Breast epithelium (tissue), 4 donors: ENCODE data around the gene ATP2C2. TPM values are rescaled to one million over a fixed set of nuclear protein-coding genes. Genes with fewer than 3 reads are reported as not detected.
A peak's percentile ranks its signal among the peaks of the same experiment; 100 is the strongest.

Source experiments
- DNase-seq, 2 donors: peaks; one replicate each; pipeline ENCODE4 v3.0.0-alpha.2; 2019; ENCODE audit warnings: low spot score in 2 of 2
- H3K27ac ChIP-seq, 2 donors: fragments of 200-600 bp; sonication (generic) in 1 of 2; one replicate each; pipeline ENCODE4 v1.5.1; 2016 to 2019; ENCODE audit warnings: mild to moderate bottlenecking in 1 of 2
- H3K27me3 ChIP-seq, 2 donors: fragments of 200-600 bp; sonication (generic) in 1 of 2; one replicate each; pipeline versions ENCODE4 v1.5.1 to v1.6.0; 2017 to 2019; ENCODE audit warnings: control low read depth in 1 of 2, mild to moderate bottlenecking in 1 of 2
- H3K36me3 ChIP-seq: fragments of 200-600 bp; one replicate; pipeline ENCODE4 v1.5.1; 2019
- H3K4me1 ChIP-seq, 2 donors: fragments of 200-600 bp; sonication (generic); one replicate each; pipeline ENCODE4 v1.5.1; 2016 to 2019; ENCODE audit warnings: control low read depth in 1 of 2
- H3K4me3 ChIP-seq, 3 donors: fragments of 200-600 bp; sonication (generic); 1 replicate in 2 of 3; 2 replicates in 1 of 3; pipeline ENCODE4 v1.5.1; 2016 to 2019; ENCODE audit warnings: mild to moderate bottlenecking in 3 of 3, moderate library complexity in 2 of 3
- H3K9me3 ChIP-seq, 2 donors: fragments of 200-600 bp; sonication (generic) in 1 of 2; one replicate each; pipeline ENCODE4 v1.5.1; 2016 to 2019; ENCODE audit warnings: control low read depth in 1 of 2
- POLR2A ChIP-seq: fragments of 450-650 bp; IDR thresholded peaks from one replicate; pipeline ENCODE4 v1.6.1; 2016; ENCODE audit warnings: antibody characterized with exemption, mild to moderate bottlenecking, moderate library complexity
- POLR2AphosphoS5 ChIP-seq, 3 donors: sonication (generic); formaldehyde crosslinking; IDR thresholded peaks; one replicate each; pipeline ENCODE4 v1.6.1; 2017; ENCODE audit warnings: antibody characterized with exemption in 3 of 3
- intact Hi-C: fragments of 100-400 bp; cut with DNase I; formaldehyde crosslinking; loops from one replicate; pipeline ENCODE4 v1.15.1; 2023; ENCODE audit warnings: low total_unique reads
- total RNA-seq, 3 donors: library from RNA; depleted of rRNA; stranded (reverse); fragments of >200 nt; gene quantifications; one replicate each; pipeline ENCODE4 v1.1.0, GENCODE V29; 2016
- TF ChIP-seq, protein P1 (sequence below), 3 donors: fragments of 450-650 bp; IDR thresholded peaks; one replicate each; pipeline ENCODE4 v1.5.1; 2016 to 2017; ENCODE audit warnings: antibody characterized with exemption in 3 of 3, mild to moderate bottlenecking in 3 of 3, moderate library complexity in 3 of 3

Gene ATP2C2
- total RNA-seq, 3 donors from 2014 or later, result 6.0 to 28.5 TPM; not detected in 1

DNA sequence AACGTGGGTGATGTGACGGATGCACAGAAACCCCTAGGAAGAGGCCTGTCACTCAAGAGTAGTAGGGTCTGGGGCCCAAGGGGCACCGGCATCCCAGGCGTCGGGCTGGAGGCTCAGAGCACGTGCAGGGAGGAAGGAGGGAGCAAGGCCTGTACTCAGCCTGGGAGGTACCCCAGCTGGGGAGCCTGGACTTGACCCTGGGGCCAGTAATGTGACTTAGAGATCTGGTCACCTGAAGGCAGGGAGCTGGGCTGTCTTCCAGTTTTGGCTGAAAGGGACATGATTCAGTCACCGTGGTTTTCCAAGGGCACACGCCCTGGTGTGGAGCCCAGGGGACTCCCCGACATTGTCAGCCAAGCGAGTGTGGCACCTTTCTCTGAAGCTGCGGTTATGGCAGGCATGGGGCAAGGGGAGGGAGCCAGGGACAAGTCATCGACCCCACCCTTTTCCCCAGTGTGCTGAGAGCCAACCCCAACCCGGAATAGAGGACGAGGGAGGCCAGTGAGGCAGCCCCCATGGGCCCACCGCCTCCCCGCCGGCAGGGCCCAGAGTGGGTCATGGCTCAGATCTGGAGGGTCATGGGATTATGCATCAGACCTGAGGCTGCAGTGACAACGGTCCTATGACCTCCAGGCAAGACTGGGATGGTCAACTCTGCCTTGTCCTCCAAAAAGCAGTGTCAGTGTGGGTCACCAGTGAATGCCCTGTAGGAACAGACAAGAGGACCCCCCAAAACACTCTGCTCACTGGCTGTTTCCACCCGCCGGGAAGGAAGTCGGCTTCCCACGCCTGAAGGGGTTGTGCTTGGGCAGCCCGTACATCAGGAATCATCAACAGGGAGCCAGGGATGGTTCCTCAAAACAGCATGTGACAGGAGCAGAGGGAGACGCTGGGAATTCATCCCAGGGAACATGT lies 94.2 kb downstream of the ATP2C2 start:
- Histone ChIP-seq H3K9me3 (peaks cover 0 to 11% of the 10 kb centered on the region in 2 donors), H3K4me1 (no peaks in the 10 kb centered on the region), H3K27ac (no peak overlapping the region), H3K27me3 (no peaks in the 10 kb centered on the region), H3K36me3 (no peaks in the 10 kb centered on the region), H3K4me3 (no peak overlapping the region)
- peak in 1 of 2 donors; percentile 52 for DNase-seq
- TF ChIP-seq, protein P1, sequence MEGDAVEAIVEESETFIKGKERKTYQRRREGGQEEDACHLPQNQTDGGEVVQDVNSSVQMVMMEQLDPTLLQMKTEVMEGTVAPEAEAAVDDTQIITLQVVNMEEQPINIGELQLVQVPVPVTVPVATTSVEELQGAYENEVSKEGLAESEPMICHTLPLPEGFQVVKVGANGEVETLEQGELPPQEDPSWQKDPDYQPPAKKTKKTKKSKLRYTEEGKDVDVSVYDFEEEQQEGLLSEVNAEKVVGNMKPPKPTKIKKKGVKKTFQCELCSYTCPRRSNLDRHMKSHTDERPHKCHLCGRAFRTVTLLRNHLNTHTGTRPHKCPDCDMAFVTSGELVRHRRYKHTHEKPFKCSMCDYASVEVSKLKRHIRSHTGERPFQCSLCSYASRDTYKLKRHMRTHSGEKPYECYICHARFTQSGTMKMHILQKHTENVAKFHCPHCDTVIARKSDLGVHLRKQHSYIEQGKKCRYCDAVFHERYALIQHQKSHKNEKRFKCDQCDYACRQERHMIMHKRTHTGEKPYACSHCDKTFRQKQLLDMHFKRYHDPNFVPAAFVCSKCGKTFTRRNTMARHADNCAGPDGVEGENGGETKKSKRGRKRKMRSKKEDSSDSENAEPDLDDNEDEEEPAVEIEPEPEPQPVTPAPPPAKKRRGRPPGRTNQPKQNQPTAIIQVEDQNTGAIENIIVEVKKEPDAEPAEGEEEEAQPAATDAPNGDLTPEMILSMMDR (IDR thresholded peaks at IDR 0.05), result no peak
- TF ChIP-seq POLR2AphosphoS5 (IDR thresholded peaks at IDR 0.05) (no peak), POLR2A (no peak)
- intact Hi-C loops, result no loop called here

DNA sequence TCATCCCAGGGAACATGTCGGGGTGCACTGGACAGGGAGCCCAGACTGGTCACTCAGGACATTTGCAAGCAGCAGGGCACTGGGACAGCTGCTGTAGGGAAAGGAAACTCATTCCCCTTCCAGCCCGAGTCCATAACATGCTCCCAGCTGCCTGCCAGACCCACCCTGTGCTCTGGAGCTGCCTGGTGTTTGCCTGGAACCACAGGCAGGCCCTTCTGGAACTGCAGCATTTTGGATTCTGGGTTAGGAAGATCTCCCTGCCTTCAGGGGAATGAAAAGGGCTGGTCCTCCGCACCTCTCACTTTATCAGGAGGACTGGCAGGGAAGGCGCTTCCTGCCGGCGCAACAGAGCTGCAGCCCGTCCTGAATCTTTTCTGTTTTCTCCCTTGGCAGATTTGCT lies 94.9 kb downstream of the ATP2C2 start:
- no peaks in the 10 kb centered on the region for H3K27me3 ChIP-seq
- TF ChIP-seq, protein P1 (IDR thresholded peaks at IDR 0.05), result no peak
- no peak for TF ChIP-seq POLR2AphosphoS5 (IDR thresholded peaks at IDR 0.05)
- TF ChIP-seq POLR2A, result no peak
- DNase-seq, result peak in 1 of 2 donors; percentile 43
- no peak overlapping the region for H3K27ac ChIP-seq
- H3K36me3 ChIP-seq, result no peaks in the 10 kb centered on the region
- intact Hi-C loops, result no loop called here
- no peak overlapping the region for H3K4me3 ChIP-seq
- H3K9me3 ChIP-seq, result peaks cover 0 to 15% of the 10 kb centered on the region in 2 donors
- H3K4me1 ChIP-seq, result no peaks in the 10 kb centered on the region

DNA sequence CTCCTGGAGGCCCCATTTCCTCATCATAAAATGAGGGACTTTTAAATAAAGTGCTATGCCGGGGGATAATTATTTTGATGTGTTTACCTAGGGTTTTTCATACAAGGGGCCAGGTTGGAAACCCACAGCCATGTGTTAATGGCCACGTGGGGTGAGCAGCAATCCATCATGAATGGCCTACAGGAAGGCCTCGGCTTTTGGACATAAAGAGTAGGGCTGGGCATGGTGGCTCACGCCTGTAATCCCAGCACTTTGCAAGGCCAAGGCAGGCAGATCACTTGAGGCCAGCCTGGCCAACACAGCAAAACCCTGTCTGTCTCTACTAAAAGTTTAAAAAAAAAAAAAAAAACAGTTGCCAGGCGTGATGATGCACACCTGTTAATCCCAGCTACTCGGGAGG lies 95.8 kb downstream of the ATP2C2 start:
- DNase-seq, result no peak

DNA sequence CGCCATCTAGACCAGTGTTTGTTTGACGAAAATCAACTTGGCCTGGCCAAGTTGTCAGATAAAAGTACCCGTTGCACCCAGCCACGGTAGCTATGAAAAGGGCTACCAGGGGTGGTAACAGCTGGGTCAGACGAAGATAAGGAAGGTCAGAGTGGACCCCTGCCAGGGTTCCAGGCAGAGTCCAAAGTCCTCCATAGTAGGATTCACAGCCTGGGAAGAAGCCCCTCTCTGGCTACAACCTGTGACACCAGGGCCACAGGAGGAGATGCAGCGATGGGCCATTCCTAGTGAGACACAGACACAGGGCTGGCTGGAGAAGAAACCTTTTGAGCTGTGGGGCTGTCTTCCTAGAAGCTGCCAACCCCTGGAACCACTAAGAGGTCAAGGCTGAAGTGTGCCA lies 96.8 kb downstream of the ATP2C2 start:
- TF ChIP-seq POLR2A, result no peak
- no peak for TF ChIP-seq POLR2AphosphoS5 (IDR thresholded peaks at IDR 0.05)
- TF ChIP-seq, protein P1 (IDR thresholded peaks at IDR 0.05), result no peak
- Histone ChIP-seq H3K4me1 (no peaks in the 10 kb centered on the region), H3K4me3 (no peak overlapping the region), H3K9me3 (peaks cover 0 to 15% of the 10 kb centered on the region in 2 donors), H3K27me3 (no peaks in the 10 kb centered on the region), H3K27ac (no peak overlapping the region), H3K36me3 (no peaks in the 10 kb centered on the region)
- peak in 1 of 2 donors; percentile 37 for DNase-seq
- intact Hi-C loops, result no loop called here

More for the DNA sequence above, 95.8 kb downstream of the ATP2C2 start:
- Histone ChIP-seq H3K4me1 (no peaks in the 10 kb centered on the region), H3K4me3 (no peak overlapping the region), H3K9me3 (peaks cover 0 to 15% of the 10 kb centered on the region in 2 donors), H3K27ac (no peak overlapping the region), H3K27me3 (no peaks in the 10 kb centered on the region), H3K36me3 (no peaks in the 10 kb centered on the region)
- intact Hi-C loops, result no loop called here
- TF ChIP-seq POLR2AphosphoS5 (IDR thresholded peaks at IDR 0.05) (no peak), POLR2A (no peak)
- TF ChIP-seq, protein P1 (IDR thresholded peaks at IDR 0.05), result no peak

DNA sequence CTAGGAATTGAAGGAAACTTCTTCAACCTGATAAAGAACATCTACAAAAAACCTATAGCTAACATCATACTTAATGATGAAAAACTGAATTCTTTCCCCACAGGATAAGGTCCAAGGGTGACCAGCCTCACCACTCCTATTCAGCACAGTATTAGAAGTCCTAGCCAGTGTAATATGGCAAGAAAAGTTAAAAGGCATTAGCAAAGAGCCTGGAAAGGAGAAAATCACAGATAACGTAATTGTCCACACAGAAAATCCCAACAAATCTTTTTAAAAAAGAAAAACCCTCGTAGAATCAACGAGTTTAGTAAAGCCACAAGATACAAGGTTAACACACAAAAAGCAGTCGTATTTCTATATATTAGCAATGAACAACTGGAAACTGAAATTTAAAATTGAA lies 98.4 kb downstream of the ATP2C2 start:
- intact Hi-C loops, result no loop called here
- H3K36me3 ChIP-seq, result no peaks in the 10 kb centered on the region
- no peak overlapping the region for H3K4me3 ChIP-seq
- H3K27me3 ChIP-seq, result no peaks in the 10 kb centered on the region
- no peak for DNase-seq
- no peak overlapping the region for H3K27ac ChIP-seq
- TF ChIP-seq POLR2AphosphoS5 (IDR thresholded peaks at IDR 0.05) (no peak), POLR2A (no peak)
- TF ChIP-seq, protein P1 (IDR thresholded peaks at IDR 0.05), result no peak
- no peaks in the 10 kb centered on the region for H3K4me1 ChIP-seq
- H3K9me3 ChIP-seq, result peaks cover 0 to 15% of the 10 kb centered on the region in 2 donors
